Measurements from ENCODE around the gene MAT2B.

- TF ChIP-seq POLR2A (IDR thresholded peaks at IDR 0.05), result no peak
- TF ChIP-seq, protein P1, sequence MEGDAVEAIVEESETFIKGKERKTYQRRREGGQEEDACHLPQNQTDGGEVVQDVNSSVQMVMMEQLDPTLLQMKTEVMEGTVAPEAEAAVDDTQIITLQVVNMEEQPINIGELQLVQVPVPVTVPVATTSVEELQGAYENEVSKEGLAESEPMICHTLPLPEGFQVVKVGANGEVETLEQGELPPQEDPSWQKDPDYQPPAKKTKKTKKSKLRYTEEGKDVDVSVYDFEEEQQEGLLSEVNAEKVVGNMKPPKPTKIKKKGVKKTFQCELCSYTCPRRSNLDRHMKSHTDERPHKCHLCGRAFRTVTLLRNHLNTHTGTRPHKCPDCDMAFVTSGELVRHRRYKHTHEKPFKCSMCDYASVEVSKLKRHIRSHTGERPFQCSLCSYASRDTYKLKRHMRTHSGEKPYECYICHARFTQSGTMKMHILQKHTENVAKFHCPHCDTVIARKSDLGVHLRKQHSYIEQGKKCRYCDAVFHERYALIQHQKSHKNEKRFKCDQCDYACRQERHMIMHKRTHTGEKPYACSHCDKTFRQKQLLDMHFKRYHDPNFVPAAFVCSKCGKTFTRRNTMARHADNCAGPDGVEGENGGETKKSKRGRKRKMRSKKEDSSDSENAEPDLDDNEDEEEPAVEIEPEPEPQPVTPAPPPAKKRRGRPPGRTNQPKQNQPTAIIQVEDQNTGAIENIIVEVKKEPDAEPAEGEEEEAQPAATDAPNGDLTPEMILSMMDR (IDR thresholded peaks at IDR 0.05), result no peak
These were observed 47.1 kb downstream of the MAT2B start for GRCh38 chr5:163552536-163552935.

Measured in stomach (tissue), 4 donors.